Testis (tissue), 3 donors: ENCODE results near the gene ALDH5A1. TPM values are rescaled to one million over a fixed set of nuclear protein-coding genes. Genes with fewer than 3 reads are reported as not detected.
A peak's percentile ranks its signal among the peaks of the same experiment; 100 is the strongest.

Source experiments
- DNase-seq: peaks from one replicate; pipeline ENCODE4 v3.0.0-alpha.2; 2019
- H3K27ac ChIP-seq, 2 donors: fragments of 200-600 bp; sonication (generic); one replicate each; pipeline ENCODE4 v1.5.1; 2019
- H3K27me3 ChIP-seq: fragments of 200-600 bp; sonication (generic); one replicate; pipeline ENCODE4 v1.5.1; 2019
- H3K36me3 ChIP-seq: fragments of 200-600 bp; sonication (generic); one replicate; pipeline ENCODE4 v1.5.1; 2017; ENCODE audit warnings: low read depth; ENCODE audit errors: missing control alignments
- H3K4me1 ChIP-seq: fragments of 200-600 bp; sonication (generic); one replicate; pipeline ENCODE4 v1.5.1; 2019
- H3K4me3 ChIP-seq, 2 donors: fragments of 200-600 bp; sonication (generic); one replicate each; pipeline ENCODE4 v1.5.1; 2017 to 2019
- H3K9me3 ChIP-seq: fragments of 200-600 bp; sonication (generic); one replicate; pipeline ENCODE4 v1.5.1; 2017
- POLR2A ChIP-seq: fragments of 450-650 bp; IDR thresholded peaks from one replicate; pipeline ENCODE4 v1.6.1; 2017; ENCODE audit warnings: antibody characterized with exemption, mild to moderate bottlenecking, moderate library complexity
- WGBS, 2 donors: methylation state at CpG; one replicate each; pipeline ENCODE4 v1.1.5; 2018; 5-methylcytosine and 5-hydroxymethylcytosine counted together
- intact Hi-C: fragments of 100-400 bp; cut with DNase I; formaldehyde crosslinking; loops from one replicate; pipeline ENCODE4 v1.15.1; 2023; ENCODE audit warnings: low total_unique reads
- polyA plus RNA-seq: library from polyadenylated mRNA; stranded (reverse); fragments of 350-450 nt; fragmentation: Illumina TruSeq; extraction: RNeasy Lipid Tissue Mini Kit (QIAGEN cat#74804); gene quantifications from one replicate; pipeline ENCODE4 v1.2.3, GENCODE V29; 2014; ENCODE audit warnings: low read depth, low replicate concordance; ENCODE audit not compliant: insufficient read depth
- total RNA-seq, 2 donors: library from RNA; depleted of rRNA; stranded (reverse); fragments of >200 nt; gene quantifications; one replicate each; pipeline ENCODE4 v1.2.3, GENCODE V29; 2016
- TF ChIP-seq, protein P1 (sequence below), 3 experiments: fragments of 450-650 bp in 2 of 3; fragments of 200-600 bp in 1 of 3; sonication (generic) in 1 of 3; IDR thresholded peaks; one replicate each; pipeline ENCODE4 v1.5.1; 2016 to 2019; ENCODE audit warnings: antibody characterized with exemption in 3 of 3, mild to moderate bottlenecking in 2 of 3, moderate library complexity in 1 of 3

The ALDH5A1 gene
- total and polyA plus RNA-seq, 3 donors from 2014 or later, result 11.3 to 21.2 (median 16.3) TPM

DNA sequence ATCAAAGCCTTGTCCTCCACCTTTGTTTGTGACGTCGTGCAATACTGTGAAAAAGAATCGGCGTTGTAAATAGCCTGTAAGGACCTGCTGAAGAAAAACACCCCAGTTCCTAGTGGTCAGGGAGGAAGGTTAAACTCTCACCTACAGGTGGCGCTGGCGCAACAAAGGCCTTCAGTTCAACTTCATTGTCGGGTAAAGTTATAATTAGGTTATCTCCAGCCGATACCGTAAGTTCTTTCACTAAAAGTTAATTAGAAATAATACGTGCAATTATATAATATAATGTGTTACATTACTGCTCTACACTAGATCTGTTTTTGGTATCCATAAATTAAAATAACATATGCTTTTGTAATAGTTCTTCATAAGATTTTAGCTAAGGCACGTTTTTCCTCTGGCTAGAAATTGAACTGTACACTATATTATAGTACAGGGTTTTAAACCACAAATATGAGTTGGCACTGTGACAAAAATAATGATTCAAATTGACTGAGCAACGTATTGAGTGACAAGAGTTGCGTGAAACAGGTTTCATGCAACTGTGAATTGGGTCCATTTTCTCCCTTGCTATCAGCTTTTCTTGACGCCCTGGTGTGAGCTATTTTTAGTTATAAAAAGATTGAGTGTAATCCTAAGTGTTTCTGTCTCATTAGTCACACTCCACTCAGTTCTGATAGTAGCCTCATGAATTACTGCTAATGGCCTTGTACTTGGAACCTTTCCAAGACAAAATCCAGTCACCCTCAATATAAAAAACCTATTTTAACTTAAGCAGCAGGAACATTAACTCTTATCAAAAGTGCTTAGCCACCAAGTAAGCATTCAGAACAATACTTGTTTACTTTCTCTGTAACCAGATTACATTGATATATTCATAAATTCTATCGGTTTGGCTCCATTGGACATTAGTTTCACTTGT is 89.0 kb downstream of the ALDH5A1 start:
- H3K9me3 ChIP-seq, result no peaks in the 10 kb centered on the region
- H3K4me1 ChIP-seq, result no peaks in the 10 kb centered on the region
- H3K4me3 ChIP-seq, result no peak overlapping the region
- peak; percentile 86 for DNase-seq
- H3K27ac ChIP-seq, result no peak overlapping the region
- WGBS, 2 donors, result 23 to 28% methylated on average over 15 of the region's 15 CpGs
- TF ChIP-seq, protein P1, sequence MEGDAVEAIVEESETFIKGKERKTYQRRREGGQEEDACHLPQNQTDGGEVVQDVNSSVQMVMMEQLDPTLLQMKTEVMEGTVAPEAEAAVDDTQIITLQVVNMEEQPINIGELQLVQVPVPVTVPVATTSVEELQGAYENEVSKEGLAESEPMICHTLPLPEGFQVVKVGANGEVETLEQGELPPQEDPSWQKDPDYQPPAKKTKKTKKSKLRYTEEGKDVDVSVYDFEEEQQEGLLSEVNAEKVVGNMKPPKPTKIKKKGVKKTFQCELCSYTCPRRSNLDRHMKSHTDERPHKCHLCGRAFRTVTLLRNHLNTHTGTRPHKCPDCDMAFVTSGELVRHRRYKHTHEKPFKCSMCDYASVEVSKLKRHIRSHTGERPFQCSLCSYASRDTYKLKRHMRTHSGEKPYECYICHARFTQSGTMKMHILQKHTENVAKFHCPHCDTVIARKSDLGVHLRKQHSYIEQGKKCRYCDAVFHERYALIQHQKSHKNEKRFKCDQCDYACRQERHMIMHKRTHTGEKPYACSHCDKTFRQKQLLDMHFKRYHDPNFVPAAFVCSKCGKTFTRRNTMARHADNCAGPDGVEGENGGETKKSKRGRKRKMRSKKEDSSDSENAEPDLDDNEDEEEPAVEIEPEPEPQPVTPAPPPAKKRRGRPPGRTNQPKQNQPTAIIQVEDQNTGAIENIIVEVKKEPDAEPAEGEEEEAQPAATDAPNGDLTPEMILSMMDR (IDR thresholded peaks at IDR 0.05), result peak; percentile 33 to 80 (median 71)
- no peak for TF ChIP-seq POLR2A
- intact Hi-C loops, result loop anchor here (10.0 kb wide), 1 partner anchor 181 kb away; no protein-coding TSS in a partner anchor
- no peaks in the 10 kb centered on the region for H3K36me3 ChIP-seq
- H3K27me3 ChIP-seq, result no peaks in the 10 kb centered on the region

DNA sequence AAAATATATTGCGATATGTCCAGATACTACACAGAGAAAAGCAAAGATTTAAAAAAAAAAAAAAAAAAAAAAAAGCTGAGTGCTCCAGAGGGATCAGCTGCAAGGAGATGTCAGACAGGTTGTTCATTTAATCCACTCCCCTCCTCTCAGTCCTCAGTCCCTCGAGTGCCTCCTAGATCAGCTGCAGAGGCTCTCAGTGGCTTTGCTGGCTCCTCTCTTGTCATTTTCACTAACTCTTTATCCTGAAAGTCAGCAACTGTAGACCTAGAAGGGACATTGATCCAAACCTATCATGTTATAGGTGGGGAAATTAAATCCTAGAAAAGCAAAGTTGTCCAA is 89.6 kb downstream of the ALDH5A1 start:
- no peaks in the 10 kb centered on the region for H3K9me3 ChIP-seq
- no peak overlapping the region for H3K27ac ChIP-seq
- TF ChIP-seq, protein P1 (IDR thresholded peaks at IDR 0.05), result no peak
- no peak for TF ChIP-seq POLR2A
- H3K4me3 ChIP-seq, result no peak overlapping the region
- H3K4me1 ChIP-seq, result no peaks in the 10 kb centered on the region
- intact Hi-C loops, result loop anchor here (10.0 kb wide), 1 partner anchor 180 kb away; no protein-coding TSS in a partner anchor
- H3K27me3 ChIP-seq, result no peaks in the 10 kb centered on the region
- no peaks in the 10 kb centered on the region for H3K36me3 ChIP-seq
- WGBS, 2 donors, result 65 to 90% methylated on average over 2 of the region's 2 CpGs
- DNase-seq, result no peak

Other genes starting within 250 kb of the ALDH5A1 start
- gene DCDC2, start 136.9 kb upstream of the ALDH5A1 start, total RNA-seq, result 1 to 10 TPM; 2.4 to 3.0 TPM
- gene DCDC2, start 136.9 kb upstream of the ALDH5A1 start, polyA plus RNA-seq, result 11.1 TPM
- gene MRS2, start 92.0 kb upstream of the ALDH5A1 start, total RNA-seq, result 10 to 100 TPM; 27.2 to 27.6 TPM
- 16.6 TPM for gene MRS2, start 92.0 kb upstream of the ALDH5A1 start, polyA plus RNA-seq
- gene GPLD1, start 5.4 kb upstream of the ALDH5A1 start, total RNA-seq, result 10 to 100 TPM; 10.7 to 15.6 TPM
- gene GPLD1, start 5.4 kb upstream of the ALDH5A1 start, polyA plus RNA-seq, result 3.9 TPM
- 1 to 10 TPM; 2.0 to 2.3 TPM for gene KIAA0319, start 151.2 kb downstream of the ALDH5A1 start, total RNA-seq
- 2.1 TPM for gene KIAA0319, start 151.2 kb downstream of the ALDH5A1 start, polyA plus RNA-seq
- 10 to 100 TPM; 37.2 to 37.4 TPM for gene TDP2, start 171.9 kb downstream of the ALDH5A1 start, total RNA-seq
- 46.0 TPM for gene TDP2, start 171.9 kb downstream of the ALDH5A1 start, polyA plus RNA-seq
- gene ACOT13, start 172.1 kb downstream of the ALDH5A1 start, total RNA-seq, result 10 to 100 TPM; 15.6 to 19.1 TPM
- gene ACOT13, start 172.1 kb downstream of the ALDH5A1 start, polyA plus RNA-seq, result 67.7 TPM
- gene C6orf62, start 224.2 kb downstream of the ALDH5A1 start, total RNA-seq, result 100 to 1,000 TPM; 109 to 128 TPM
- 139 TPM for gene C6orf62, start 224.2 kb downstream of the ALDH5A1 start, polyA plus RNA-seq